ENCODE measurements around the gene ASPHD2.
A peak's percentile ranks its signal among the peaks of the same experiment; 100 is the strongest.

The ASPHD2 gene

DNA sequence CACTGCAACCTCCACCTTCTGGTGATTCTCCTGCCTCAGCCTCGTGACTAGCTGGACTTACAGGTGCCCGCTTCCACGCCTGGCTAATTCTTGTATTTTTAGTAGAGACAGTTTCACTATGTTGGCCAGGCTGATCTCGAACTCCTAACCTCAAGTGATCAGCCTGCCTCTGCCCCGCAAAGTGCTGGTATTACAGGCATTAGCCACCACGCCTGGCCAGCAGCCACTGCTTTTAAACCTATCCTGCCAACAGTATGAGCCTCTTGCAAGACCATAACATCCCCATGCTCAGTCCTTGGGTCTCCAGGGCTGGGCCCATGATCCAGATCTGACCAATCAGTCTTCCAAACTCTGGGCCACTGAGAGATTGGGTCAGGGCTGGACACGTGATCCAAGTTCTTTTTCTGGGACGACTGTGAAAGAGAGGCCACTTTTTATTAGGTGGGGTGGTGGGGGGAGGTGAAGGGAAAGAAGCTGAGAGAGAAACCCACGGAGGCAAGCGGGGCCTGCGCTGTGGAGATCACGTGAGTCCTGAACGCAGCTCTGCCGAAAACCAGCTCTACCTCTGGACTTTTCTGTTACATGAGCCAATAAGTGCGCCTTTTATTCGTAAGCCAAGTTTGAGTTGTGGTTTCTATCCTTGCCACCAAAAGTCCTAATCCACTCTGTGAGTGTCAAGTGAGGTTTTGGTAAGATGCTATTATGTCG, 17.9 kb downstream of the ASPHD2 start:
- Histone ChIP-seq H3K36me3 (peaks cover under 1% of the 10 kb centered on the region), H3K4me1 (no peaks in the 10 kb centered on the region; the same call in none of the 2 replicates), H3K27me3 (no peaks in the 10 kb centered on the region), H3K9me3 (no peaks in the 10 kb centered on the region), H3K4me3 (ENCODE audit: low read depth, low read length) (no peak overlapping the region)
- no peak for TF ChIP-seq CTCF (IDR thresholded peaks at IDR 0.05; ENCODE audit: low read depth, low read length)
- no peak for DNase-seq

- no peak for TF ChIP-seq CTCF (IDR thresholded peaks at IDR 0.05; ENCODE audit: low read depth, low read length)
- H3K27me3 ChIP-seq = no peaks in the 10 kb centered on the region
- H3K9me3 ChIP-seq = no peaks in the 10 kb centered on the region
- H3K4me1 ChIP-seq = no peaks in the 10 kb centered on the region; the same call in none of the 2 replicates
- H3K36me3 ChIP-seq = peaks cover 8% of the 10 kb centered on the region
- no peak overlapping the region for H3K4me3 ChIP-seq (ENCODE audit: low read depth, low read length)
- DNase-seq = no peak
Measured at GRCh38 chr22:26447584-26448329, 18.7 kb downstream of the ASPHD2 start.

DNA sequence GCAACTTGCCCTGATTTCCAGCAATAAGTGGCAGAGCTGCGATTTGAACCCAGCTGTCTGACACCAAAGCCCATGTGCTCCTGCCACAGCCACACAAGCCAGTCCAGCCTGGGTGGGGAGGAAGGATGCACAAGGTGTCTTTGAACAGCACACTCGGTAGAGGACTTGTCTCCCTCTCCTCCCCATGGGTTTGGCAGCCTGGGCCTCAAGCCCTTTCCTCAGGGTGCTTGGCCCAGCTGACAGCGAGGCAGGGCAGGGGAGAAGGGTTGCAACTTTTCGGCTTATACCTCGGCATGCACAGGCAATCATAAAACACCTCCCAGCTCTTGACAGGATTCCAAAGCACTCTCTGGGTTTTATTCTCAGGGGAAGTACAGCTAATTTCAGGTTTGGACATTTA, 19.3 kb downstream of the ASPHD2 start:
- Histone ChIP-seq H3K4me3 (ENCODE audit: low read depth, low read length) (no peak overlapping the region), H3K27me3 (no peaks in the 10 kb centered on the region), H3K4me1 (no peaks in the 10 kb centered on the region; the same call in none of the 2 replicates), H3K36me3 (peaks cover 13% of the 10 kb centered on the region), H3K9me3 (no peaks in the 10 kb centered on the region)
- no peak for DNase-seq
- no peak for TF ChIP-seq CTCF (IDR thresholded peaks at IDR 0.05; ENCODE audit: low read depth, low read length)

DNA sequence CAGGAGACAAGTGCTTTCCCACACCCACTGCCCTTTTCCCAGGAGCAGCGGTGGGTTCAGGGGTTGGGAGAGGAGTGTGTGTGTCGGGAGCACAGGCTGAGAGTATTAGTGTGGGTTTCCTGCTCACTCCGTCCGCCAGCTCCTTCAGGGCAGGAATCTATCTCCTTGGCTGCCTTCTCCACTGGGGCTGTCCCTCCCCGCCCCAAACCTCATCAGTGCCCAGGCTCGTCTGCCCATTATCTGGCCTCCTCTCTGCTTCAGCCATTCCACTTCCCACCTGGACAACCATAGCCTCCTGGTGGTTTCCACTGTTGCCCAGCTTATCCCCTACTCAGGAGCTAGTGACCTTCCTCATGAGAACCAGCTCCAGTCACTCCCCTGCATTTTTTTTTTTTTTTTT, 19.9 kb downstream of the ASPHD2 start:
- Histone ChIP-seq H3K27me3 (no peaks in the 10 kb centered on the region), H3K4me1 (no peaks in the 10 kb centered on the region; the same call in none of the 2 replicates), H3K36me3 (peaks cover 13% of the 10 kb centered on the region), H3K4me3 (ENCODE audit: low read depth, low read length) (no peak overlapping the region), H3K9me3 (no peaks in the 10 kb centered on the region)
- TF ChIP-seq CTCF (IDR thresholded peaks at IDR 0.05; ENCODE audit: low read depth, low read length) = no peak
- no peak for DNase-seq

GRCh38 chr22:26450453-26451185, 21.6 kb downstream of the ASPHD2 start:
- H3K4me1 ChIP-seq = no peaks in the 10 kb centered on the region; the same call in none of the 2 replicates
- H3K9me3 ChIP-seq = no peaks in the 10 kb centered on the region
- H3K36me3 ChIP-seq = peaks cover 13% of the 10 kb centered on the region
- no peak; the same call in 1 of the 2 replicates for TF ChIP-seq CTCF (IDR thresholded peaks at IDR 0.05; ENCODE audit: low read depth, low read length)
- H3K4me3 ChIP-seq (ENCODE audit: low read depth, low read length) = no peak overlapping the region
- no peaks in the 10 kb centered on the region for H3K27me3 ChIP-seq
- DNase-seq = peak; percentile 28
